Kidney epithelial cell (primary cell): ENCODE results near the gene HLA-B. TPM values are rescaled to one million over a fixed set of nuclear protein-coding genes. Genes with fewer than 3 reads are reported as not detected.

Source experiments
- DNase-seq: peaks from one replicate; pipeline ENCODE4 v3.0.0-alpha.2; 2010; ENCODE audit warnings: low read depth
- H3K27me3 ChIP-seq: 2 replicates; pipeline ENCODE4 v1.6.0; 2011; ENCODE audit warnings: low read length; ENCODE audit not compliant: control insufficient read depth, insufficient read depth
- H3K36me3 ChIP-seq: 2 replicates; pipeline ENCODE4 v1.5.1; 2011; ENCODE audit warnings: low read length; ENCODE audit not compliant: control insufficient read depth, insufficient read depth
- H3K4me3 ChIP-seq: 2 replicates; pipeline ENCODE4 v1.5.1; 2011; ENCODE audit warnings: low read depth, mild to moderate bottlenecking, control low read depth, low read length
- total RNA-seq: library from RNA; depleted of rRNA; stranded (reverse); fragments of >200 nt; gene quantifications from 2 replicates; pipeline ENCODE4 v1.2.3, GENCODE V29; 2015
- TF ChIP-seq, protein P1 (sequence below): IDR thresholded peaks from 2 replicates; pipeline ENCODE4 v1.5.1; 2011; ENCODE audit warnings: mild to moderate bottlenecking, moderate library complexity, low read length, control low read depth, inconsistent platforms; ENCODE audit not compliant: insufficient read depth, poor library complexity, severe bottlenecking

Gene HLA-B
- total RNA-seq, 1 donor from 2014 or later = 484 TPM

GRCh38 chr6:31355583-31355948, 1.4 kb downstream of the HLA-B start:
- H3K27me3 ChIP-seq = peaks cover 8% of the 10 kb centered on the region
- DNase-seq = no peak
- no peak overlapping the region for H3K4me3 ChIP-seq
- H3K36me3 ChIP-seq = no peaks in the 10 kb centered on the region
- TF ChIP-seq, protein P1, sequence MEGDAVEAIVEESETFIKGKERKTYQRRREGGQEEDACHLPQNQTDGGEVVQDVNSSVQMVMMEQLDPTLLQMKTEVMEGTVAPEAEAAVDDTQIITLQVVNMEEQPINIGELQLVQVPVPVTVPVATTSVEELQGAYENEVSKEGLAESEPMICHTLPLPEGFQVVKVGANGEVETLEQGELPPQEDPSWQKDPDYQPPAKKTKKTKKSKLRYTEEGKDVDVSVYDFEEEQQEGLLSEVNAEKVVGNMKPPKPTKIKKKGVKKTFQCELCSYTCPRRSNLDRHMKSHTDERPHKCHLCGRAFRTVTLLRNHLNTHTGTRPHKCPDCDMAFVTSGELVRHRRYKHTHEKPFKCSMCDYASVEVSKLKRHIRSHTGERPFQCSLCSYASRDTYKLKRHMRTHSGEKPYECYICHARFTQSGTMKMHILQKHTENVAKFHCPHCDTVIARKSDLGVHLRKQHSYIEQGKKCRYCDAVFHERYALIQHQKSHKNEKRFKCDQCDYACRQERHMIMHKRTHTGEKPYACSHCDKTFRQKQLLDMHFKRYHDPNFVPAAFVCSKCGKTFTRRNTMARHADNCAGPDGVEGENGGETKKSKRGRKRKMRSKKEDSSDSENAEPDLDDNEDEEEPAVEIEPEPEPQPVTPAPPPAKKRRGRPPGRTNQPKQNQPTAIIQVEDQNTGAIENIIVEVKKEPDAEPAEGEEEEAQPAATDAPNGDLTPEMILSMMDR = no peak

DNA sequence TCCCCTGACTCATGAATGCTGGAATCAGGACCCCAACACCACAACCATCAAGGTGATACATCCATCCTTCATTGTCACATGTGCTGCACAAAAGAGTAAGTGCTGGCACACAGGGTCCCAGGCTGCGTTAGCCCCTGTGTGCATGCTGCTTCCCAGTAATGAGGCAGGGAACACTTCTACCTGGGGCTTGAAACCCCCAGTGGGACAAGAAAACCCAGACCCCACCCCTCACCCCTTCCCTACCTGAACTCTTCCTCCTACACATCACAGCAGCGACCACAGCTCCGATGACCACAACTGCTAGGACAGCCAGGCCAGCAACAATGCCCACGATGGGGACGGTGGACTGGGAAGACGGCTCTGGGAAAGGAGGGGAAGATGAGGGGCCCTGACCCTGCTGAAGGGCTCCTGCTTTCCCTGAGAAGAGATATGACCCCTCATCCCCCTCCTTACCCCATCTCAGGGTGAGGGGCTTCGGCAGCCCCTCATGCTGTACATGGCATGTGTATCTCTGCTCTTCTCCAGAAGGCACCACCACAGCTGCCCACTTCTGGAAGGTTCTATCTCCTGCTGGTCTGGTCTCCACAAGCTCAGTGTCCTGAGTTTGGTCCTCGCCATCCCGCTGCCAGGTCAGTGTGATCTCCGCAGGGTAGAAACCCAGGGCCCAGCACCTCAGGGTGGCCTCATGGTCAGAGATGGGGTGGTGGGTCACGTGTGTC, 2.0 kb downstream of the HLA-B start:
- H3K4me3 ChIP-seq = no peak overlapping the region
- TF ChIP-seq, protein P1 = no peak
- DNase-seq = no peak
- no peaks in the 10 kb centered on the region for H3K36me3 ChIP-seq
- H3K27me3 ChIP-seq = peaks cover 8% of the 10 kb centered on the region

DNA sequence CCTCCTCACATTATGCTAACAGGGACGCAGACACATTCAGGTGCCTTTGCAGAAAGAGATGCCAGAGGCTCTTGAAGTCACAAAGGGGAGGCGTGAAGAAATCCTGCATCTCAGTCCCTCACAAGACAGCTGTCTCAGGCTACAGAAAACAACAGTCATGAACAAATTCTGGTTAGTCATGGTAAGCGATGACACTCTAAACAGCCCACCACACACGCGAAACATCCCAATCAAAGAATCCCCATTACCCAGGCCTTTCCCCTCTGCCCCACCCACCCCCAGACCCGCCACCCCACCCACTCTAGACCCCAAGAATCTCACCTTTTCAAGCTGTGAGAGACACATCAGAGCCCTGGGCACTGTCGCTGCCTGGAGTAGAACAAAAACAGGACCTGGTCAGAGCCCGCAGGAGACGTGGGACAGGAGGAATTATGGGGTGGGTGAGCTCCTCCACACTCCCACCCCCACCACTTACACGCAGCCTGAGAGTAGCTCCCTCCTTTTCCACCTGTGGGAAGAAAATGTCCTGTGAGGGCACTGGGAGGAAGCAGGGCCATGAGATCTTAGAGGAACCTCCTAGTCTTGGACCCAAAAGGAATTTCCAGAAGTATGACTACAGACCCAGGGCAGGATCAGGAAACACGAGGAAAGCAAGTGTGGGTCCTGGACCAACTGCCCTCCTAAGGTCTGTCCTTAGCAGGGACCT, 2.7 kb downstream of the HLA-B start:
- DNase-seq = no peak
- no peak overlapping the region for H3K4me3 ChIP-seq
- TF ChIP-seq, protein P1 = no peak
- H3K36me3 ChIP-seq = no peaks in the 10 kb centered on the region
- peaks cover 7% of the 10 kb centered on the region for H3K27me3 ChIP-seq

DNA sequence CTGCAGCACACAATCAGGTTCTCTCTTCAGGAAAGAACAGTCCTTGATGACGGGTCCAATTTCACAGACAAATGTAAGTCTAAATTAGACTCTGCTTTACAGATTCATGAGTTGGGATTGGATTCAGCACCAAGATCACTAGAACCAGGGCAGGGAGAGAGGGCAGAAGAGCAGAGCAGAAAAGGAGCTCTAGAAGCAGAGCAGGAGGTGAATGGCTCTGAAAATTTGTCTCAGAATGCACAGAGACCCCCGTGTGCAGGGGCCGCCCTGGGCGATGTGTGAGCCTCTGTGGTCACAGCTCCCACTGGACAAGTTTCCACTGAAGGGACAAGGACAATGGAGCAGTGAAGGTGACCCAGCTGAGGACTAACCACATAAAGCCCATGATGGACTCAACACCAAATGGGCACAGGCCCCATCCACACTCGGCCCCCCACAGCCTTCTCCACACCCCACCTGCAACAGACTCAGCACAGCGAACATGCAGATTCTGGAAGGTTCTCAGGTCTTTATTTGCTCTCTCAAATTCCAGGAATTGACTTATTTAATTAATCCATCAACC, 3.5 kb downstream of the HLA-B start:
- Histone ChIP-seq H3K36me3 (no peaks in the 10 kb centered on the region), H3K27me3 (peaks cover 3% of the 10 kb centered on the region), H3K4me3 (no peak overlapping the region)
- TF ChIP-seq, protein P1 = no peak
- no peak for DNase-seq

DNA sequence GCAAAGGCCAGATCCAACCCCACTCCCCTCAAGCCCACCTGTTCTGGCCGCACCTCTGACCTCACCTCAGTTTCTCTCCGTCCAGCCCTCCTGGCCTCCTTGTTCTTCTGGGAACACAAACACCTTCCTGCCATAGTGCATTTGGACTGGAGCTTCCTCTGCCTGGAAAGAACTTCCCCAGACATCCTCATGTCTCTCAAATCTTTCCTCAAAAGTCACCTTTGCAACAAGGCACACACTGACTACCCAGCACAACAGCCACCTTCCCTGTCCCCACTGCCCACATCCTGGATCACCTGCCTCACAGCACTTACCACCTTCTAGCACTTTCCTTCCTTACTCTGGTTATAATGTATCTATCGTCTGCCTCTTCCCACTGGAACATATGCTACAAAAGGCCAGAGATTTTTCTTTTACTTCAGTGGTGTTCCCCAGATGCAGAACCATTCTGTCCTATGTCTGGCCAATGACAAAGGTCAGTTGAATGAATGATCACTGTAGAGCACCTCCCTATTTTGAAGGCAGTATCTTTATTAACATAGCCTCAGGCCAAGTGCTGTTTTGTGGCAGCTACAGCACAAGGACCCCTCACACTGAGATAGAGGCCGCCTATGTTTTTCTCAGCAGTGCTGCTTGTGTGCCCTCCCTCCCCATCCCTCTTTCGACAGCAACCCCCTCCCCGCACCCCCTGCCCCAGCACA, 4.1 kb downstream of the HLA-B start:
- H3K36me3 ChIP-seq = no peaks in the 10 kb centered on the region
- no peak overlapping the region for H3K4me3 ChIP-seq
- TF ChIP-seq, protein P1 = no peak
- DNase-seq = no peak
- peaks cover 3% of the 10 kb centered on the region for H3K27me3 ChIP-seq
